ENCODE results near the gene INTS2. TPM values are rescaled to one million over a fixed set of nuclear protein-coding genes. Genes with fewer than 3 reads are reported as not detected.

INTS2 gene
- polyA plus RNA-seq, 1 of the 3 experiments (the other 2 are of a cell fraction): 6.7 TPM

DNA sequence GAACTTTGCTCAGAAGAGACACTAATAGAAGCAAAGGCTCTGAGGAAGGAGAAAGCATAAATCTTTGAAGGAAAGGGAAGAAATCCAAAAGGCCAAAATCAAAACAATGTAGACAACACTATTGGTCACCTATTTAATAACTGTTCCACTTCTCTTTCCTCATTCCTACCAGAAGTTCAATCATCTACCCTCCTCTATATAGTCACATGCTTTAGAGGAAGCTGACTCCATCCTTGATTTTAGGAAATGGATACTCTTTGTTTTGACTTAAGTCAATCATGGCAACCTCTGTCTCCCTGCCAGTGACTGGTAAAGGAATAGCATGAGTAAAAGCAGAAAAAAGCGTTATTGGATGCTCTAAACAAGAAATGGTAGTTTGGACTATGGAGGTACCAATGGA lies 71.7 kb downstream of the INTS2 start:
- H3K36me3 ChIP-seq (replicated peaks in 1 of 2; ENCODE audit: control insufficient read depth in 1 of 2, insufficient read depth in 2 of 2, low read length in 1 of 2): peaks cover 19 to 47% of the 10 kb centered on the region in 2 experiments

DNA sequence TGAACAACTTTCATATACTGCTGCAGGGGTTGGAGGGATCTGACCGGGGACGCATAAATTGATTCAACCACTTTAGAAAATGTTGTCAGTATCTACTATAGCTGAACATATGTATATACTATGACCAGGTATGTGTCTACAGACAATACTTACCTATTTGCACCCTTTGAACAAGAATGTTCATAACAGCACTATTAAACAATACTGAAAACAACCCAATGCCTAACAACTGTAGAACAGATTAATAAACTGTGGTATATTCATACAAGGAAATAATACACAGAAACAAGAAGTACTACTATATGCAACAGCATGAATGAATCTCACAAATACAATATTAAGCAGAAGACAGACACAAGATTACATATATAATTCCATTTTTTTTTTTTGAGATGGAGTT lies 74.9 kb downstream of the INTS2 start:
- no peaks in the 10 kb centered on the region for H4K20me1 ChIP-seq (ENCODE audit: insufficient read depth)
- H3K27ac ChIP-seq (ENCODE audit: low read depth in 2 of 2, low read length in 1 of 2): no peak overlapping the region
- no peak overlapping the region for H3K9ac ChIP-seq
- peaks cover 24 to 35% of the 10 kb centered on the region in 2 experiments for H3K36me3 ChIP-seq (replicated peaks in 1 of 2; ENCODE audit: control insufficient read depth in 1 of 2, insufficient read depth in 2 of 2, low read length in 1 of 2)
- no peak for DNase-seq
- H3K9me2 ChIP-seq: no peaks in the 10 kb centered on the region
- TF ChIP-seq GABPA (IDR thresholded peaks at IDR 0.05; ENCODE audit: low read depth): no peak
- no peak for TF ChIP-seq FOXJ3 (CRISPR knock-in tag; IDR thresholded peaks at IDR 0.05)
- no peak for TF ChIP-seq MXI1 (IDR thresholded peaks at IDR 0.05; ENCODE audit: low read depth, low read length)
- TF ChIP-seq, protein P1, sequence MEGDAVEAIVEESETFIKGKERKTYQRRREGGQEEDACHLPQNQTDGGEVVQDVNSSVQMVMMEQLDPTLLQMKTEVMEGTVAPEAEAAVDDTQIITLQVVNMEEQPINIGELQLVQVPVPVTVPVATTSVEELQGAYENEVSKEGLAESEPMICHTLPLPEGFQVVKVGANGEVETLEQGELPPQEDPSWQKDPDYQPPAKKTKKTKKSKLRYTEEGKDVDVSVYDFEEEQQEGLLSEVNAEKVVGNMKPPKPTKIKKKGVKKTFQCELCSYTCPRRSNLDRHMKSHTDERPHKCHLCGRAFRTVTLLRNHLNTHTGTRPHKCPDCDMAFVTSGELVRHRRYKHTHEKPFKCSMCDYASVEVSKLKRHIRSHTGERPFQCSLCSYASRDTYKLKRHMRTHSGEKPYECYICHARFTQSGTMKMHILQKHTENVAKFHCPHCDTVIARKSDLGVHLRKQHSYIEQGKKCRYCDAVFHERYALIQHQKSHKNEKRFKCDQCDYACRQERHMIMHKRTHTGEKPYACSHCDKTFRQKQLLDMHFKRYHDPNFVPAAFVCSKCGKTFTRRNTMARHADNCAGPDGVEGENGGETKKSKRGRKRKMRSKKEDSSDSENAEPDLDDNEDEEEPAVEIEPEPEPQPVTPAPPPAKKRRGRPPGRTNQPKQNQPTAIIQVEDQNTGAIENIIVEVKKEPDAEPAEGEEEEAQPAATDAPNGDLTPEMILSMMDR (IDR thresholded peaks at IDR 0.05): no peak
- TF ChIP-seq NFIC (IDR thresholded peaks at IDR 0.05; ENCODE audit: borderline replicate concordance): no peak
- no peak for TF ChIP-seq TCF12 (IDR thresholded peaks at IDR 0.05)
- no peak for TF ChIP-seq FOSL2 (IDR thresholded peaks at IDR 0.05; ENCODE audit: borderline replicate concordance, low read depth)
- TF ChIP-seq JUND (IDR thresholded peaks at IDR 0.05): no peak
- no peak for TF ChIP-seq EP300 (IDR thresholded peaks at IDR 0.05; ENCODE audit: borderline replicate concordance in 1 of 2, low read depth in 1 of 2, low read length in 1 of 2)
- TF ChIP-seq MAX (IDR thresholded peaks at IDR 0.05; ENCODE audit: low read depth): no peak
- no peak for TF ChIP-seq RFX5 (IDR thresholded peaks at IDR 0.05; ENCODE audit: low read length)
- TF ChIP-seq REST (IDR thresholded peaks at IDR 0.05; ENCODE audit: low read depth, low read length): no peak
- no peak for TF ChIP-seq ELF1 (IDR thresholded peaks at IDR 0.05)
- no peak for TF ChIP-seq YY1 (IDR thresholded peaks at IDR 0.05; ENCODE audit: low read depth)
- no peak for TF ChIP-seq GATA2 (CRISPR knock-in tag; IDR thresholded peaks at IDR 0.05)
- no peak for TF ChIP-seq SIN3A (IDR thresholded peaks at IDR 0.05; ENCODE audit: borderline replicate concordance, low read depth, low read length)
- TF ChIP-seq RCOR1 (IDR thresholded peaks at IDR 0.05; ENCODE audit: low read length): no peak
- H3K4me2 ChIP-seq: no peak overlapping the region
- peaks cover 71% of the 10 kb centered on the region; the same call in 1 of the 2 replicates for H3K79me2 ChIP-seq (ENCODE audit: insufficient read depth)
- no peak overlapping the region for H2AFZ ChIP-seq (ENCODE audit: low read depth)
- 98% methylated on average over 2 of the region's 2 CpGs for WGBS (ENCODE audit: low lambda C conversion rate)
- no peak overlapping the region for H3K4me3 ChIP-seq (ENCODE audit: low read depth in 2 of 2, low read length in 1 of 2)
- no peaks in the 10 kb centered on the region for H3K4me1 ChIP-seq (ENCODE audit: control insufficient read depth in 1 of 2, insufficient read depth in 2 of 2, low read depth in 1 of 2, low read length in 1 of 2)
- no peaks in the 10 kb centered on the region for H3F3A ChIP-seq (replicated peaks; ENCODE audit: insufficient read depth)
- no peaks in the 10 kb centered on the region for H3K27me3 ChIP-seq (ENCODE audit: insufficient read depth)
- H3K9me3 ChIP-seq: no peaks in the 10 kb centered on the region
- ChIA-PET POLR2A (no interaction called here), CTCF (no interaction called here)

More for the DNA sequence above, 71.7 kb downstream of the INTS2 start:
- no peaks in the 10 kb centered on the region for H3K9me3 ChIP-seq
- no peak overlapping the region for H3K27ac ChIP-seq (ENCODE audit: low read depth in 2 of 2, low read length in 1 of 2)
- no peaks in the 10 kb centered on the region for H3K9me2 ChIP-seq
- ChIA-PET POLR2A (no interaction called here), CTCF (interaction anchor here (1.1 kb wide), 2 partner anchors 19 to 443 kb away, joined by 3 to 4 read pairs; no protein-coding TSS in a partner anchor)
- H3F3A ChIP-seq (replicated peaks; ENCODE audit: insufficient read depth): peaks cover 3% of the 10 kb centered on the region
- no peaks in the 10 kb centered on the region for H4K20me1 ChIP-seq (ENCODE audit: insufficient read depth)
- no peak for DNase-seq
- TF ChIP-seq EZH2phosphoT487 (IDR thresholded peaks at IDR 0.05; ENCODE audit: borderline replicate concordance, low read depth) (no peak), GABPA (IDR thresholded peaks at IDR 0.05; ENCODE audit: low read depth) (no peak)
- no peak overlapping the region for H3K4me2 ChIP-seq
- peaks cover 1 to 5% of the 10 kb centered on the region in 2 experiments; a peak in 3 of 4 replicates for H3K4me1 ChIP-seq (ENCODE audit: control insufficient read depth in 1 of 2, insufficient read depth in 2 of 2, low read depth in 1 of 2, low read length in 1 of 2)
- H3K27me3 ChIP-seq (ENCODE audit: insufficient read depth): no peaks in the 10 kb centered on the region
- H3K4me3 ChIP-seq (ENCODE audit: low read depth in 2 of 2, low read length in 1 of 2): no peak overlapping the region
- no peak overlapping the region; the same call in 1 of the 2 replicates for H2AFZ ChIP-seq (ENCODE audit: low read depth)
- peaks cover 84% of the 10 kb centered on the region for H3K79me2 ChIP-seq (ENCODE audit: insufficient read depth)
- no peak overlapping the region for H3K9ac ChIP-seq
- 100% methylated on average over 1 of the region's 1 CpG for WGBS (ENCODE audit: low lambda C conversion rate)
